Activated CD8-positive, alpha-beta memory T cell treated with anti-CD3 and anti-CD28 coated beads, Interleukin-2, amount 50 U/mL, for 48 hours (primary cell): ENCODE data around the gene ARHGEF19.
A peak's percentile ranks its signal among the peaks of the same experiment; 100 is the strongest.
"Not testable (repeated sequence)": the region's sequence is repeated elsewhere in the genome, so short reads cannot be mapped to it uniquely, and the experiment has no call there.

Experiments
- DNase-seq: peaks from one replicate; pipeline ENCODE4 v3.0.0-alpha.2; 2020

The ARHGEF19 gene

GRCh38 chr1:16243936-16244649, 31.6 kb upstream of the ARHGEF19 start:
- peak; percentile 82 for DNase-seq

GRCh38 chr1:16243215-16243610, 30.8 kb upstream of the ARHGEF19 start:
- no peak for DNase-seq

DNA sequence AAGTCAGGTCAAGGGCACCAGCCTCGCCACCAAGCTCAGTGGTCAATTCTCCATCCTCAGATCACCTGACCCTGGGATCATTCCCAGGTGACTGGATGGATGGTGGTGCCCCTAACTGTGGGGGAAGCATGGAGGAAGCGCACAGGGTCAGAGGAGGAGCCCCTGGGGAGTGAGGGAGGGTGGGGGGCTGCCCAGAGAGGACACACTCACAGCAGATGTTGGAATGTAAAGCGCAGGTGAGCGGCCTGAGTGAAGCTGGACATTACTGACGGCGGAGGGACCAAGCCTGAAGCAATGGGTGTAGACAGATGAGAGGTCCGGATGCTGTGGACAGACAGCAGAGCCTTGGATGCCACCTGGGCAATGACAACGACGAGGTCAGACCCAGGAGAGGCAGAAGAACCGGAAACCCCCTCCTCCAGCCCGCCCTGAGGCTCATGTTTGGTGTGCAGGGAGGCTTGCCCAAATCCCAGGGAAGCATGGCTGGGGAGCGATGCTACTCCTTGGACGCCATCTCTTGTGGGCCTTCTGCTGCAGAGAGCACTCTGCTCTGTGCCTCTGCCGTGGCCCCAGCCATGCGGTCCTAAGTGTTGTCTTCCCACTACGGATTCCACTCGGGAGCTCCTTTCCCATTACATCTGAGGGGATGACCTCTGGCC, 30.2 kb upstream of the ARHGEF19 start:
- peak; percentile 47 for DNase-seq

- DNase-seq: no peak
Observed at GRCh38 chr1:16241221-16241708, 28.8 kb upstream of the ARHGEF19 start.

- no peak for DNase-seq
Observed at GRCh38 chr1:16239972-16240491, 27.6 kb upstream of the ARHGEF19 start.

DNA sequence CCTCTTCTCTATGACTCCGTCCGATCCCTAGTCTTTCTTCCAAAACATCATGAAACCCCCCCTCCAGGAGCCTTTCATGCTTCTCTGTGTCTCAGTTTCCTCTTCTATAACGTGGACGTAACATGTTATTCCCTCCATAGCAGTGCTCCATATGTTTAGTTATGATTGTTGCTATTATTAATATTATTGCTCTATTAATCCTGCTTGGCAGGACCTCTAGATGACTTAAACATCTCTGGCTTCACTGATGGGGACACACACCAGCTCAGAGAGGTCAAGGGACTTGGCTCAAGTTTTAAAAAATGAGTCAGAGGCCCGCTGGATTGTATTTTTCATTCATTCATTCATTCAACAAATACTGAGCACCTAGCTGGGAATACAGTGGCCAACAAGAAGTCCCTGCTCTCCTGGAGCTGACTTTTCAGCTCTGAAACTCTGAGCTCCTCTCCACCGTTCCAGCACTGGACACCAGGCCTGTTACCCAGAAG, 24.9 kb upstream of the ARHGEF19 start:
- no peak for DNase-seq

GRCh38 chr1:16236511-16237342, 24.3 kb upstream of the ARHGEF19 start, which contains the start of gene CPLANE2:
TSS of gene CPLANE2 (minus strand) at chr1:16237183. CDS start at chr1:16236742, 441 bp downstream.
- DNase-seq: peak; percentile 99

DNA sequence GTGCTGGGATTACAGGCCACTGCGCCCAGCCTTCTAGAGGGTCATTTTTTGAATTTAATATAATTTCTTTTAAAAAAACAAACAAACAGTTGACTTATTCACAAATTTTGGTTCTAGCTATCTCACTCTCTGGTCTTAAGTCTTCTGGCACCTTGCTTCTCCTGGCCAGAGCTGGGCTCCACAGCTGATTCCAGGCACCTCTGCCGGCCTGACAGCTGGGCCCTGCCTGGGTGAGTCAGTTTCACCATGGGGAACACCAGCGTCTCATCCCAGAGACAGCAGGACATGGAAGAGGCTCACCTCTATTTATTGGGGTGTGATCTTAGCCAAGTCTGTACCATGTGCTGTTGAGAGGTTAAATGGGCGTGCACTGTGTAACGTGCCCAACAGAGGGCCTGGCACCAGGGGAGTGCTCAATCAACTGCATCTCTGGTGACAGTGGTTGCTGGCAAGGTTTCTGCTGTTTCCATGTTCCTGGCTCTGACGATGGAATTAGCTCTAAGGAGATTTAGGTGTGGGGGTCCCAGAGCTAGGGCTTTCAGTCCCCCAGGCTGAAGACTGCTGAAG, 23.6 kb upstream of the ARHGEF19 start:
- DNase-seq: no peak

GRCh38 chr1:16235347-16235746, 22.9 kb upstream of the ARHGEF19 start:
- no peak for DNase-seq

- DNase-seq: no peak
Observed at GRCh38 chr1:16233431-16233830, 21.0 kb upstream of the ARHGEF19 start.

- DNase-seq: no peak
Observed at GRCh38 chr1:16232316-16232710, 19.9 kb upstream of the ARHGEF19 start.

DNA sequence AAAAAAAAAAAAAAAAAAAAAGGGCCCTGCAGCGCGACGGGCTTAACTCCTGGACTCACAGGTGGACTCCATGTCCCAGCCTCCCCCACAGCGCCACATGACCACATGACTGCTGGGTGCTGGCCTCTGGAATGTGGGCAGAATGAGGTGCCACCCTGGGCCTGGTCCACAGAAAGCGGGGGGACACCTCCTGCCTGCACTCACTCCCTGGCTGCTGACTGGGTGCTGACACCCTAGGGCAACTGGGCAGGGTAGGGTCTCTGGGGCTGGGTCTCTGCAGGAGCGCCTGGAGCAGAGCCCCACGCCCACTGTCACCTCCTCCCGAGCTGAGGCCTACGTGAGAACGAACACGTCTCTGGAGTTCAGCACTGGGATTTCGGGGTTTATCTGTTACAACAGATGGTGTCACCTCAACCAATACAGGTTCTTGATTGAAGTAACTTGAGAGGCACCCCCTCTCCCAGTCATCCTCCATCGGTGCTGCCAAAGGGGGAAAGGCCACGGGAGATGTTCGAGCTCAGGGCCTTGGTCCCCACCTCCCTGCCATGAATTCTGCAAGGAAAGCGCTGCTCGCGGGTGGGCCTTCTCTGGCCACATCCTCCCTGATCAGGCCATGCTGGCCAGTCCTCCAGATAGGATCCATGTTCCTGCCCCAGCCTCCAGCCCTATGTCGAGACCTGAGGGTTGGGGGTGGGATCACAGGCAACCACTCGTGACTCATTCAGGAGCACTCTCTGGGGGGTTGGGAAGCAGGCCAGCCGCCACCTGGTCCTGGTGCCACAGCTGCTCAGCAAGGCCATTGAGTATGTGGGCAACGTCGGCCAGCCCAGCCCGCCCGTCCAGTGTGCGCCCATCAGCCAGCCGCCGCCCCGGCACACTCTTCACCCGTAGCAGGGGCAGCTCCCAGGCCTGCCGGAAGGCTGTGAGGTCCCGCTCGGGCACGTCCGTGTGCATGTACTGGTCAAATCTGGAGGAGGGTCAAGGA, 19.2 kb upstream of the ARHGEF19 start:
- no peak for DNase-seq

GRCh38 chr1:16230744-16231143, 18.3 kb upstream of the ARHGEF19 start:
- DNase-seq: no peak

DNA sequence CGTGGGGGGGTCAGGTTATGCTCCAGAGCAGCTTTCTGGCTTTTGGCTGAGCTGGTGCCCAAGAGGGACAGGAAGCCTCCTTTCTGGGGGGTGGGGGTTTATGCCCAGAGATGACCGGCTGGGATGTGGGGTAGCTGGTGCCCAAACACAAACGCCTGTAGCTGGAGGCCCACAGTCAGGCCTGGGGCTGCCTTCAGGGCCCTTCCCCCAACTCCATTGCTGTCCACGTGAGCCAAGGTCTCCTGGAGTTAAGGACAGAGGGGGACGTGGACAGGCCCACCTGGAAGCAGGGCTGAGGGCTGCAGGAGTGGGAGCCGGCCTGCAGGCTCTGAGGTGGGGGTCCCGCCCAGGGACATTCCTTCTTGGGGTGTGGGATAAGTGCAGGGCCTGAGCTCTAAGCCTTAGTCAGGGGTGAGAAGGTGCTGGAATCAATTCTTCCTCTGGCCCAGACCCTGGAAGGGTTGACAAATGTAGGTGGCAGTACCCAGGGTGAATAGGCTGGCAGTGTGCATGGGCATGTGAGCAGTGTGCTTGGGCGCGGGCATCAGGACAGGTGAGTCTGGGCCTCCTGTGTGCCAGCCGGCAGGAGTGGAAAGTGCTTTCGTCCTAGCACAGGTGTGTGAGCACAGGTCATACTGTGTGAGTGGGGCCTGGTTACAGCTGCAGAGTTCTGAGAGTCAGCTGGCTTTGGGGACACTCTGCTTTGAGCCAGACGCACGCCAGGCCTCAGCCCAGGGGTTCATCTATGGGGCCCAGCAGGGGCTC, 17.7 kb upstream of the ARHGEF19 start:
- no peak for DNase-seq

DNA sequence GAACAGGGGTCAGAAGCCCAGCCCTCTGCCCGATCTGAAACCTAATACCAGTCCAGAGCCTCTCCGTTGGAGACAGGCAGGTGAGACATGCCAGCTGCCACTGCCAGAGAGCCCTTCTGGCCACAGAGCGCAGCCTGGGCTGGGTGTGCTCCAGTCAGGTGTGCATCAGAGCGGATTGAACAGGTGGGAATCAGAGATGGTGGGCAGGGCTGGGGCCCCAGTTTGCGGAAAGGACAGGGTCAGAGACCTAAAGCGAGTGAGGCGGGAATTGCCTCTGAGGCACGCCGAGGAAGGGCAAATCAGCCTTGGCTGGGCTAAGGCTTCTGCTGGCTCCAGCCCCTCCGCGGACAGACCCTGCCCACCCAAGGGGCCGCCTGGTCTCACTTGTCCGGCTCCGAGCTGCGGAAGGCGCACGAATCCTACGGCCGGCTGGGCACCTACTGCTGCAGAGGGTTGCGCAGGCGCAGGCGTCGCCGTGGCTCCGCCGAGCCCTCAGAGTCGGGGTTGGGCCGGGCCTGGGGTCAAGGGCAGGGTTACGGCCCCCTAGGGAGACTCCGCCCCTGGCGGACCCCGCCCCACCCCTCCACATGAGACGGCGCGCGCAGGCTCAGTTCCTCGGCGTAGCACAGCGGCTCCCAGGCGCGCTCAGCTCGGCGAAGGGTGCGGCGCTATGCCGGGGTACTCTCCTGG, 14.2 kb upstream of the ARHGEF19 start:
- DNase-seq: no peak

GRCh38 chr1:16226129-16226489, 13.7 kb upstream of the ARHGEF19 start:
- DNase-seq: no peak

- DNase-seq: no peak
Observed at GRCh38 chr1:16224472-16224871, 12.0 kb upstream of the ARHGEF19 start.

GRCh38 chr1:16222716-16223115, 10.3 kb upstream of the ARHGEF19 start:
- DNase-seq: not testable (repeated sequence)

GRCh38 chr1:16221499-16221898, 9.0 kb upstream of the ARHGEF19 start:
- no peak for DNase-seq

- no peak for DNase-seq
Observed at GRCh38 chr1:16219968-16220500, 7.6 kb upstream of the ARHGEF19 start.
